NOMO-1 treated with dmso at 0.1 percent for 144 hours (cell line): ENCODE results near the gene TYROBP.
"Not testable (repeated sequence)": the region's sequence is repeated elsewhere in the genome, so short reads cannot be mapped to it uniquely, and the experiment has no call there.

Source experiments
- DNase-seq: peaks from one replicate; lab custom pipeline; 2025; ENCODE audit not compliant: unreplicated experiment; lab: John Stamatoyannopoulos, UW

Gene TYROBP

GRCh38 chr19:35908010-35908441, at the start of gene TYROBP:
Gene TYROBP (minus strand): TSS chr19:35908295. CDS start chr19:35908228, 67 bp downstream.
- DNase-seq, result peak; percentile 62

- DNase-seq, result not testable (repeated sequence)
These were observed 49.3 kb upstream of the TYROBP start for GRCh38 chr19:35957411-35957810.

GRCh38 chr19:35955881-35956634, 48.0 kb upstream of the TYROBP start:
- DNase-seq, result no peak

GRCh38 chr19:35949131-35949530, 41.0 kb upstream of the TYROBP start:
- no peak for DNase-seq

- DNase-seq, result no peak
These were observed 38.1 kb upstream of the TYROBP start for GRCh38 chr19:35946203-35946602.

- no peak for DNase-seq
These were observed 37.2 kb upstream of the TYROBP start for GRCh38 chr19:35945121-35945790.

GRCh38 chr19:35944556-35944955, 36.5 kb upstream of the TYROBP start:
- no peak for DNase-seq

GRCh38 chr19:35943321-35944301, 35.5 kb upstream of the TYROBP start:
- DNase-seq, result no peak

GRCh38 chr19:35942235-35942634, 34.1 kb upstream of the TYROBP start:
- no peak for DNase-seq

GRCh38 chr19:35940839-35941238, 32.7 kb upstream of the TYROBP start:
- no peak for DNase-seq

- no peak for DNase-seq
These were observed 32.1 kb upstream of the TYROBP start for GRCh38 chr19:35940078-35940775.

GRCh38 chr19:35939307-35940077, 31.4 kb upstream of the TYROBP start:
- DNase-seq, result no peak

GRCh38 chr19:35938282-35939224, 30.5 kb upstream of the TYROBP start:
- DNase-seq, result no peak

- DNase-seq, result no peak
These were observed 29.5 kb upstream of the TYROBP start for GRCh38 chr19:35937345-35938281.

GRCh38 chr19:35936738-35937268, 28.7 kb upstream of the TYROBP start:
- DNase-seq, result no peak

- peak; percentile 6 for DNase-seq
These were observed 28.0 kb upstream of the TYROBP start, which contains the start of gene LRFN3 for GRCh38 chr19:35935911-35936737. Gene LRFN3 (plus strand): TSS chr19:35936374. CDS start chr19:35939426, 3,052 bp downstream.
